WTC11 (cell line): ENCODE data around the gene PPP5C.

Source experiments
- CBFB ChIP-seq: sonication (generic); formaldehyde crosslinking; IDR thresholded peaks from 2 replicates; pipeline ENCODE4 v1.8.1; 2022; ENCODE audit warnings: mild to moderate bottlenecking, low read depth, missing genetic modification reagents
- CDX4 ChIP-seq: fragments of 250-450 bp; sonication (Bioruptor Pico); IDR thresholded peaks from 2 replicates; pipeline ENCODE4 v1.9.0; 2021; ENCODE audit warnings: moderate library complexity, mild to moderate bottlenecking, inconsistent platforms, borderline replicate concordance
- CREB1 ChIP-seq: sonication (generic); formaldehyde crosslinking; IDR thresholded peaks from 2 replicates; pipeline ENCODE4 v1.8.0; 2023; ENCODE audit warnings: mild to moderate bottlenecking, missing genetic modification reagents
- CTCF ChIP-seq: fragments of 200-600 bp; IDR thresholded peaks from 2 replicates; pipeline ENCODE4 v1.8.0; 2022; ENCODE audit warnings: antibody characterized with exemption
- E2F5 ChIP-seq: sonication (generic); formaldehyde crosslinking; IDR thresholded peaks from 2 replicates; pipeline ENCODE4 v1.8.1; 2022; ENCODE audit warnings: mild to moderate bottlenecking, moderate library complexity, missing genetic modification reagents
- IRF1 ChIP-seq: sonication (generic); formaldehyde crosslinking; IDR thresholded peaks from 2 replicates; pipeline ENCODE4 v1.8.0; 2023; ENCODE audit warnings: missing genetic modification reagents
- NR1H2 ChIP-seq: sonication (generic); formaldehyde crosslinking; IDR thresholded peaks from 2 replicates; pipeline ENCODE4 v1.9.0; 2021; ENCODE audit warnings: mild to moderate bottlenecking, moderate library complexity, missing genetic modification reagents
- SP1 ChIP-seq: sonication (generic); formaldehyde crosslinking; conservative IDR thresholded peaks from 2 replicates; pipeline ENCODE4 v1.8.1; 2022; ENCODE audit warnings: missing genetic modification reagents
- USF2 ChIP-seq: sonication (generic); formaldehyde crosslinking; IDR thresholded peaks from 2 replicates; pipeline ENCODE4 v1.8.1; 2023; ENCODE audit warnings: mild to moderate bottlenecking, missing genetic modification reagents, moderate library complexity
- ZNF121 ChIP-seq: sonication (generic); formaldehyde crosslinking; IDR thresholded peaks from 2 replicates; pipeline ENCODE4 v1.8.0; 2023; ENCODE audit warnings: missing genetic modification reagents
- TF ChIP-seq, protein P1 (sequence below): sonication (generic); formaldehyde crosslinking; IDR thresholded peaks from 2 replicates; pipeline ENCODE4 v1.8.0; 2022; ENCODE audit warnings: mild to moderate bottlenecking, missing genetic modification reagents
- TF ChIP-seq, protein P2 (sequence below): sonication (generic); formaldehyde crosslinking; IDR thresholded peaks from 2 replicates; pipeline ENCODE4 v1.8.0; 2022; ENCODE audit warnings: mild to moderate bottlenecking, missing genetic modification reagents
- TF ChIP-seq, protein P3 (sequence below): sonication (generic); formaldehyde crosslinking; IDR thresholded peaks from 2 replicates; pipeline ENCODE4 v1.8.1; 2023; ENCODE audit warnings: mild to moderate bottlenecking, moderate library complexity, missing genetic modification reagents

DNA sequence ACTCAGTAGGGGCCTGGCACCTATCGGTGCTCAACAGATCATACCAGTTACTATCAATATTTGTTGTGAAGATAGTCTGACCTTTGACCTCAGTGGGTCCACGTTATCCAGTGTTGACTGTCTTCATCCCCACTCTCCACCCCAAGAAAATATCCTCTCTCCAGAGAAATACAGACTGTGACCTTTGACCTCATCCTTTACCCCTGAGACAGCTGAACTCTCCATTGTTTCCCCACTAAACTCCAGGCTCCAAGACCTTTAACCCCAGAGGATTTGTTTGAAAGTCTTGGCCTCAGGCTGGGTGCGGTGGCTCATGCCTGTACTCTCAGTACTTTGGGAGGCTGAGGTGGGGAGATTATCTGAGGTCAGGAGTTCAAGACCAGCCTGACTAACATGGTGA is 22.6 kb upstream of the PPP5C start:
- TF ChIP-seq CDX4 (CRISPR knock-in tag) (no peak), ZNF121 (CRISPR knock-in tag) (no peak), IRF1 (CRISPR knock-in tag) (no peak), E2F5 (CRISPR knock-in tag) (no peak), USF2 (no peak), CTCF (no peak), SP1 (no peak), CBFB (CRISPR knock-in tag) (no peak), CREB1 (CRISPR knock-in tag) (no peak), NR1H2 (CRISPR knock-in tag) (no peak)
- TF ChIP-seq, protein P1, sequence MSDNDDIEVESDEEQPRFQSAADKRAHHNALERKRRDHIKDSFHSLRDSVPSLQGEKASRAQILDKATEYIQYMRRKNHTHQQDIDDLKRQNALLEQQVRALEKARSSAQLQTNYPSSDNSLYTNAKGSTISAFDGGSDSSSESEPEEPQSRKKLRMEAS (CRISPR knock-in tag), result no peak
- TF ChIP-seq, protein P2, sequence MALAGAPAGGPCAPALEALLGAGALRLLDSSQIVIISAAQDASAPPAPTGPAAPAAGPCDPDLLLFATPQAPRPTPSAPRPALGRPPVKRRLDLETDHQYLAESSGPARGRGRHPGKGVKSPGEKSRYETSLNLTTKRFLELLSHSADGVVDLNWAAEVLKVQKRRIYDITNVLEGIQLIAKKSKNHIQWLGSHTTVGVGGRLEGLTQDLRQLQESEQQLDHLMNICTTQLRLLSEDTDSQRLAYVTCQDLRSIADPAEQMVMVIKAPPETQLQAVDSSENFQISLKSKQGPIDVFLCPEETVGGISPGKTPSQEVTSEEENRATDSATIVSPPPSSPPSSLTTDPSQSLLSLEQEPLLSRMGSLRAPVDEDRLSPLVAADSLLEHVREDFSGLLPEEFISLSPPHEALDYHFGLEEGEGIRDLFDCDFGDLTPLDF, result no peak
- TF ChIP-seq, protein P3, sequence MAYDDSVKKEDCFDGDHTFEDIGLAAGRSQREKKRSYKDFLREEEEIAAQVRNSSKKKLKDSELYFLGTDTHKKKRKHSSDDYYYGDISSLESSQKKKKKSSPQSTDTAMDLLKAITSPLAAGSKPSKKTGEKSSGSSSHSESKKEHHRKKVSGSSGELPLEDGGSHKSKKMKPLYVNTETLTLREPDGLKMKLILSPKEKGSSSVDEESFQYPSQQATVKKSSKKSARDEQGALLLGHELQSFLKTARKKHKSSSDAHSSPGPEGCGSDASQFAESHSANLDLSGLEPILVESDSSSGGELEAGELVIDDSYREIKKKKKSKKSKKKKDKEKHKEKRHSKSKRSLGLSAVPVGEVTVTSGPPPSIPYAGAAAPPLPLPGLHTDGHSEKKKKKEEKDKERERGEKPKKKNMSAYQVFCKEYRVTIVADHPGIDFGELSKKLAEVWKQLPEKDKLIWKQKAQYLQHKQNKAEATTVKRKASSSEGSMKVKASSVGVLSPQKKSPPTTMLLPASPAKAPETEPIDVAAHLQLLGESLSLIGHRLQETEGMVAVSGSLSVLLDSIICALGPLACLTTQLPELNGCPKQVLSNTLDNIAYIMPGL (CRISPR knock-in tag), result no peak
